Fibroblast of villous mesenchyme (primary cell): Measurements from ENCODE around the gene LRRC47. TPM values are rescaled to one million over a fixed set of nuclear protein-coding genes. Genes with fewer than 3 reads are reported as not detected.
"Not testable (repeated sequence)": the region's sequence is repeated elsewhere in the genome, so short reads cannot be mapped to it uniquely, and the experiment has no call there.

Experiments used
- DNase-seq: peaks from one replicate; pipeline ENCODE4 v3.0.0-alpha.2; 2010; ENCODE audit warnings: low read depth
- H3K4me3 ChIP-seq: 2 replicates; pipeline ENCODE4 v1.5.1; 2011; ENCODE audit warnings: low read depth, mild to moderate bottlenecking, low read length
- total RNA-seq: library from RNA; depleted of rRNA; stranded (reverse); fragments of >200 nt; gene quantifications from 2 replicates; pipeline ENCODE4 v1.2.3, GENCODE V29; 2012
- TF ChIP-seq, protein P1 (sequence below): IDR thresholded peaks from 2 replicates; pipeline ENCODE4 v1.5.1; 2012; ENCODE audit warnings: low read depth, mild to moderate bottlenecking, low read length; ENCODE audit not compliant: insufficient read depth

The LRRC47 gene
- total RNA-seq, 1 donor: 31.1 TPM

DNA sequence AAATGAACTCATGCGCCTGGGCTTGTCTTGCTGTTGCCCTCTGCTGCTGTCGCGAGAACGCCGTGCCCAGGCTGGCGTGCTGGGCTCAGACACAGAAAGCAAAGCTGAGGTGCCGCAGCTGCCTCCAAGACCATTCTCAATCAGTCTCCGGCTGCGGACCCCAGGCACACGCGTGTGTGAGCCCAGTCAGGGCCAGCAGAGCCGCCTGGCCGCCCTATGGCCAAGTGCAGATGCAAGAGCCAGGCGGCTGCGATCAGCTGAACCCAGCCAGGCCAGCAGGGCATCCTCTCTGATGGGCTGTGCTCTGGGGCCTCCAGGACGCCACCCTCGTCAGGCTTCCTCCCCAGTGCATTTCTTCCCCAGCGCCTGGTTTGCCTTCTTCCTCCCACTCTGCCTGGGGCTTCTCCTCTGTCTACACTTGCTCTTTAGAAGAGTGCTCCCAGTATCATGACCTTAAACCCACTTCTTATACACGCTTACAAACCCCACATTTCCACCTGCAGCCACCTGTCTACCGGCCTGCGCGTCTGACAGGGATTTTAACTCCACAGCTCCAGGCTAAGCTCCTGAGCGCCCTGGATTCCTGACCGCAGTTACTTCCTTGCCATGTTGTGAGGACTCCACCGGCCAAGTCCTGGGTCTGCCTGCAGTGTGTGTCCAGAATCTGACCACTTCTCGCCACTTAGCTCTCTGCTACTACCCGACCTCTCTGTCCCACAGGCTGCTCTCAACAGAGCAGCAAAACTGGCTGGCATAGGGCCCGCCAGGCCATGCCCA is 21.7 kb upstream of the LRRC47 start:
- DNase-seq: no peak
- H3K4me3 ChIP-seq: no peak overlapping the region
- TF ChIP-seq, protein P1, sequence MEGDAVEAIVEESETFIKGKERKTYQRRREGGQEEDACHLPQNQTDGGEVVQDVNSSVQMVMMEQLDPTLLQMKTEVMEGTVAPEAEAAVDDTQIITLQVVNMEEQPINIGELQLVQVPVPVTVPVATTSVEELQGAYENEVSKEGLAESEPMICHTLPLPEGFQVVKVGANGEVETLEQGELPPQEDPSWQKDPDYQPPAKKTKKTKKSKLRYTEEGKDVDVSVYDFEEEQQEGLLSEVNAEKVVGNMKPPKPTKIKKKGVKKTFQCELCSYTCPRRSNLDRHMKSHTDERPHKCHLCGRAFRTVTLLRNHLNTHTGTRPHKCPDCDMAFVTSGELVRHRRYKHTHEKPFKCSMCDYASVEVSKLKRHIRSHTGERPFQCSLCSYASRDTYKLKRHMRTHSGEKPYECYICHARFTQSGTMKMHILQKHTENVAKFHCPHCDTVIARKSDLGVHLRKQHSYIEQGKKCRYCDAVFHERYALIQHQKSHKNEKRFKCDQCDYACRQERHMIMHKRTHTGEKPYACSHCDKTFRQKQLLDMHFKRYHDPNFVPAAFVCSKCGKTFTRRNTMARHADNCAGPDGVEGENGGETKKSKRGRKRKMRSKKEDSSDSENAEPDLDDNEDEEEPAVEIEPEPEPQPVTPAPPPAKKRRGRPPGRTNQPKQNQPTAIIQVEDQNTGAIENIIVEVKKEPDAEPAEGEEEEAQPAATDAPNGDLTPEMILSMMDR: no peak

DNA sequence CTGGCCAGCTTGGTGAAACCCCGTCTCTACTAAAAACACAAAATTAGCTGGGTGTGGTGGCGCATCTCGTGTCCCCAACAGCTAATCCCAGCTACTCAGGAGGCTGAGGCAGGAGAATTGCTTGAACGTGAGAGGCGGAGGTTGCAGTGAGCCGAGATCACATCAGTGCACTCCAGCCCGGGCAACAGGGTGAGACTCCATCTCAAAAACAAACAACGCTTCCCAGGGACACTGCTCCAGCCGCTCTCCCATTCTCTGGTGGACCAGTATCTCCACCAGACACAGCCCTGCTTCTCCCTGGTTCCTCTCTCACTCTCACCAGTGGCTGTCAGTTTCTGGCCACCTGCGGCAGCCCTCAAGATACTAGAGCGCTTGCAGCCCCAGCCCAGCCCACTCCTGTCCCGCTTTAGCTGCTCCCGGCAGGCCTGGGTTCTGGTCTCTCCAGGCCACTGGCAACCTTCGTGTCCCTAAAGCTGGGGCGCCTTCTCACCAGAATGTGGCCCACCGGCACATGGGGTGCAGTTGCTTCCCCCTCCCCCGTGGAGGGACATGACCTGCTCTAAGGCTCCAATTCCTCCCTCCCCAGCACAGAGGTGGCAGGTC is 20.9 kb upstream of the LRRC47 start:
- no peak for DNase-seq
- TF ChIP-seq, protein P1: no peak
- no peak overlapping the region for H3K4me3 ChIP-seq

DNA sequence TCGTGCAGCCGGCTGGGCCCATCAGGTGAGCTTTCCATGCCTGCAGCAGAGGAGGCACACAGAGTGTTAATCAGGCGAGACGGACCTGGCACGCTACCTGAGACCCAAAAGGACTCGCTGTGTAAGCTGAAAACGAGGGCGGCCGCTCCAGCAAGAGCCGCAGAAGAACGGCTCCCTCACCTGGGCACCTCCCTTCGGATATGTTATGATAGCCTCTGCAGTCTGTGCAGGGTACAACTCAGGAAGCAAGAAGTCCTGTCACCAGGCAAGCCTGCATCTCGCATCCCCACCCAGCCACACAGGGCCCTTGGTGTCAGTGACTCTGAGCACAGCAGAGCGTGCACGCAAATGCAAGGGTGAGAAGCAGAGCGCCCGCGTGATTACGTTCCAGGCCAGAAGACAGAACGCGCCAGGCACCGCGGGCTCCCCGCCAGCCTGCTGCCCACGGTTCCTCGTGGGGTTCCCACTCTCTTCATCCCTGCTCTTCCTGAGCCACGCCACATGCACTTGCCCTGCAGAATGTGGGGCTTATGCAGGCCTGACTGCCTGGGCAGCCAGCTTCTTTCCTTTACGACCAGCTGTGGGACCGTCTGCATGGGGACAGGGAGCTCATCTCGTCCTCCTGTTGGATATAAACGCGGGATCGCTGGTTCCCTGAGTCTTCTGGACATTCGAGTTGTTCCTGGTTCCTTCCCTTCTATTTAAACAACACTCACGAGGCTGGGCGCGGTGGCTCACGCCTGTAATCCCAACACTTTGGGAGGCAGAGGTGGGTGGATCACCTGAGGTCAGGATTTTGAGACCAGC is 20.2 kb upstream of the LRRC47 start:
- H3K4me3 ChIP-seq: no peak overlapping the region
- TF ChIP-seq, protein P1: no peak
- DNase-seq: no peak

DNA sequence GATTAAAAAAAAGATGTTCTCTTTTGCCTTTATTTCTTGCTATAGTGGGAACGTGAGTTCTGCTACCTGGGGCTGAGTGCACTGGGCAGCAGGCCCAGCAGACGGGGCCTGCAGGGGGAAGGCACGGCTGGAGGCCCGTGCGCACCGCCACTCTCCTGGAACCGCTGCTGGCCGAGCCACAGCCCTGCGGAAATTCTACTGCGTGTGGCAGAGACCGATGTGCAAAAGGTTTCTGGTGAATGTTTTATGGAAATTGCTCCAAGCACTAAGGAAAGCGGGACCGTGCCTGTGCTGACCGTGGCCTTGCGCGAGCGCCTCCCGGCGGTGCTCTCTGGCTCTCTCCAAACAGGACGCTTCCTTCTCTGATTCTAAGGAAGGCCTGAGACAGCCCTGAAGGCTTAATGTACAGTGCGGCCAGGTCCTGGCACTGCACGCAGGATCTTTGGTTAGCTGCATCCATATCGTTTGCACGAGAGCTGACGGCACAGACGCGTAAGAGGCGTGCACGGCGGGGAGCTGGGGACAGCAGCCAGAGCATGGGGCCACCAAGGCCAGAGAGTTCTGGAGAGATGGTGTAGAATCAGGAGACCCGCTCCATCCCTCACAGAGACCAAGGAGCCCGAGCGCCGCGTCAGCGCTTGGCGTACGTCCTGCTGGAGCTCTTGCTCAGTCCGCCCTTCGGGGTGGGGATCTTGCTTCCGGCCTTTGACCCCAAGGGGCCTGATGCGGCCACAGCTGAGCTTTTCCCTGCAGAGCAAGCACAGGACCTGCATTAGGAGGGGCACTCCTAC is 18.7 kb upstream of the LRRC47 start:
- TF ChIP-seq, protein P1: no peak
- no peak overlapping the region for H3K4me3 ChIP-seq
- no peak for DNase-seq

DNA sequence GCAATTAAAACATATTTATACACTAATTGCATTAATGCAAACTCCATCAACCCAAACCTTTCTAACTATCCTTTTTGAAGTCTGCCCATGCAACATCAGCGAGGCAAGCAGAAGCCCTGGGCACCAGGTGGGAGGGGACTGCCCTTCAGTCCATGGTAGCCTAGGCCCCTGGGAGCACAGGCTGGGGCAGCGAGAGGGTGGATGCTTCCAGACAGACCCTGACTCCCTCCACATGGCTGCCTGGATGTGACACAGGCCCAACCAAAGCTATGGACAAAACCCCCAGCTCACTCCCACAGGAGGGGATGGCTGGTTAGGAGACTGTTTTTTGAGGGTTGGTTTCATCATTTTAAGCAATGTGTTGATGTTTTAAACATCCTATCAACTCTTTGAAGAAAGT is 17.8 kb upstream of the LRRC47 start:
- TF ChIP-seq, protein P1: no peak
- H3K4me3 ChIP-seq: no peak overlapping the region
- no peak for DNase-seq

DNA sequence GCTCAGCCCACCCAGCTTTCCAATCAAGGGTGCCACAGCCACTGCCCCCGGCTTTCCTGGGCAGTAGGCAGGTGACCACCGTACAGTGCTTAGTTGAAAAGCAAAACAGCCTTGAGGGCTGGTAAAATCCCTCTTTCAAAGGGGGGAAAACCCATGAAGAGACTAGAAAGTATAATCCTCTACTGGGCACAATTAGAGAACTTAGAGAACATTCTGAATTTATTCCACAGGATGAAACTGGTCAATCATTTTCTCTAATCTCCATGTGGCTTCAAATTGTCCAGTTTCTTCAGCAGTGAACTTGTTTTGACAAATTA is 15.3 kb upstream of the LRRC47 start:
- DNase-seq: no peak
- no peak overlapping the region for H3K4me3 ChIP-seq
- TF ChIP-seq, protein P1: no peak

DNA sequence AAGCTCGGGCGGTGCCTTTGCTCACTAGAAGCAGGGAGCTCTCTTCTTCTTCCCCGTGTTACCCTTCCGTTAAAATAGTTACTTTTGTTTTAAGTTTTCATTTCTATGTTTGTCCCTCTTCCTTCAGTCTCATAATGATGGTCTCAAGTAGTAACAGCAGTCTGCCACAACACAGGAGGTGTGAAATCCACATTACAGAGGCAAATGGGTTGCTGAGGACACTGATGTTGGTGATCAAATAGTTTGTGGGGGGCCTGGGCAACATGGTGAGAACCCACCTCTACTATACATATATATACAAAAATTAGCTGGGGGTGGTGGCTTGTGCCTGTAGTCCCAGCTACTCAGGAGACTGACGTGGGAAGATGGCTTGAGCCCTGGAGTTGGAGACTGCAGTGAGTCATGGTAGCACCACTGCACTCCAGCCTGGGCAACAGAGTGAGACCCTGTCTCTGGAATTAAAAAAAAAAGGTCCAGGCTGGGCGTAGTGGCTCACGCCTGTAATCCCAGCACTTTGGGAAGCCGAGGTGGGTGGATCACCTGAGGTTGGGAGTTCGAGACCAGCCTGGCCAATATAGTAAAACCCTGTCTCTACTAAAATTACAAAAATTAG is 14.0 kb upstream of the LRRC47 start:
- DNase-seq, H3K4me3 ChIP-seq: not testable (repeated sequence)
